Measurements from ENCODE around the gene AR.

- TF ChIP-seq CTCF (IDR thresholded peaks at IDR 0.05; ENCODE audit: insufficient read depth, low read depth, low read length) (no peak), EZH2 (IDR thresholded peaks at IDR 0.05; ENCODE audit: insufficient read depth, low read length) (no peak)
Measured at GRCh38 chrX:67520671-67521070, 23.1 kb upstream of the AR start.
